HepG2 (cell line): ENCODE results near the gene ENG. TPM values are rescaled to one million over a fixed set of nuclear protein-coding genes. Genes with fewer than 3 reads are reported as not detected.

ENCODE experiments used
- ATAC-seq: fragments of 200-7000 bp; cut with Tn5 transposase; 3 replicates; pipeline ENCODE4 v1.9.1; 2020; ENCODE audit warnings: mild to moderate bottlenecking, moderate library complexity
- BruUV-seq: library from RNA; stranded (reverse); fragments of 400-500 nt; replicated peaks from 2 replicates; lab custom pipeline; 2021; lab: Mats Ljungman, UMichigan
- CTCF ChIA-PET: fragments of 300-600 bp; formaldehyde crosslinking; extraction: SDS; loops from one replicate; lab custom pipeline; 2021; ENCODE audit warnings: low total read pairs, inconsistent platforms, low intra/inter-chr PET ratio; lab: Yijun Ruan, JAX
- POLR2A ChIA-PET: fragments of 350-600 bp; sonication (Branson Sonifier 250); formaldehyde crosslinking; loops from one replicate; lab custom pipeline; 2020; ENCODE audit warnings: antibody characterized with exemption, inconsistent platforms; lab: Yijun Ruan, JAX
- DNase-seq: peaks from one replicate; pipeline ENCODE4 v3.0.0-alpha.2; 2015; ENCODE audit warnings: low spot score
- FAIRE-seq: peaks from 3 replicates; lab custom pipeline; 2011; peaks lifted over from hg19 to GRCh38; lab: Jason Lieb, UNC
- H2AFZ ChIP-seq: one replicate; pipeline ENCODE4 v1.6.1; 2011; ENCODE audit warnings: low read length, inconsistent platforms
- H3K27ac ChIP-seq: fragments of 300-600 bp; 3 replicates; pipeline ENCODE4 v1.8.0; 2011; ENCODE audit warnings: mixed run types, mild to moderate bottlenecking, mixed read lengths, low read length, inconsistent platforms; ENCODE audit not compliant: insufficient read depth; ENCODE audit errors: extremely low read length
- H3K27me3 ChIP-seq, 2 experiments: fragments of 200-600 bp in 1 of 2; 2 replicates in 1 of 2; 3 replicates in 1 of 2; pipeline versions ENCODE4 v1.6.0 to v1.8.0; 2011; ENCODE audit warnings: low read length in 2 of 2, mild to moderate bottlenecking in 2 of 2, moderate library complexity in 2 of 2, inconsistent platforms in 1 of 2; ENCODE audit not compliant: insufficient read depth in 2 of 2, control insufficient read depth in 1 of 2
- H3K36me3 ChIP-seq, 2 experiments: fragments of 200-600 bp in 1 of 2; replicated peaks in 1 of 2; 2 replicates in 1 of 2; 3 replicates in 1 of 2; pipeline versions ENCODE4 v1.5.1 to v1.8.0; 2011; ENCODE audit warnings: low read length in 2 of 2, inconsistent platforms in 1 of 2; ENCODE audit not compliant: insufficient read depth in 2 of 2, control insufficient read depth in 1 of 2
- H3K4me1 ChIP-seq: 2 replicates; pipeline ENCODE4 v1.5.1; 2012; ENCODE audit warnings: low read length, inconsistent platforms; ENCODE audit not compliant: insufficient read depth
- H3K4me2 ChIP-seq: 2 replicates; pipeline ENCODE4 v1.6.0; 2011; ENCODE audit warnings: low read depth, low read length, inconsistent platforms
- H3K4me3 ChIP-seq, 3 experiments: fragments of 200-600 bp in 1 of 3; sonication (generic), shearing (Covaris generic) in 1 of 3; replicated peaks in 1 of 3; 2 replicates each; pipeline ENCODE4 v1.5.1; 2011 to 2016; ENCODE audit warnings: low read length in 3 of 3, inconsistent platforms in 2 of 3, low read depth in 2 of 3, mild to moderate bottlenecking in 2 of 3, control low read depth in 1 of 3, mixed read lengths in 1 of 3; ENCODE audit not compliant: insufficient read depth in 1 of 3
- H3K79me2 ChIP-seq: one replicate; pipeline ENCODE4 v1.6.1; 2011; ENCODE audit warnings: low read length, inconsistent platforms; ENCODE audit not compliant: insufficient read depth
- H3K9ac ChIP-seq: 2 replicates; pipeline ENCODE4 v1.6.0; 2011; ENCODE audit warnings: mild to moderate bottlenecking, low read depth, low read length, inconsistent platforms; ENCODE audit not compliant: insufficient read depth
- H3K9me3 ChIP-seq: 2 replicates; pipeline ENCODE4 v1.5.1; 2012; ENCODE audit warnings: mild to moderate bottlenecking, low read length
- H4K20me1 ChIP-seq: 2 replicates; pipeline ENCODE4 v1.6.0; 2011; ENCODE audit warnings: inconsistent platforms, mild to moderate bottlenecking, low read length, moderate library complexity; ENCODE audit not compliant: insufficient read depth
- ATF7 ChIP-seq, 2 experiments: fragments of 450-650 bp in 1 of 2; sonication (generic) in 1 of 2; formaldehyde crosslinking in 1 of 2; IDR thresholded peaks; 2 replicates each; pipeline versions ENCODE4 v1.4.0 to v1.6.1; 2016 to 2020; ENCODE audit warnings: antibody characterized with exemption in 1 of 2, mild to moderate bottlenecking in 1 of 2, missing genetic modification reagents in 1 of 2
- EEA1 ChIP-seq: sonication (generic); formaldehyde crosslinking; IDR thresholded peaks from 2 replicates; pipeline ENCODE4 v1.5.1; 2020; ENCODE audit warnings: mild to moderate bottlenecking, missing genetic modification reagents, borderline replicate concordance
- ELF1 ChIP-seq: sonication (generic); formaldehyde crosslinking; IDR thresholded peaks from 2 replicates; pipeline ENCODE4 v1.4.0; 2020; ENCODE audit warnings: missing genetic modification reagents
- FOXJ3 ChIP-seq: sonication (generic); formaldehyde crosslinking; IDR thresholded peaks from 2 replicates; pipeline ENCODE4 v1.4.0; 2020; ENCODE audit warnings: missing genetic modification reagents, mild to moderate bottlenecking, borderline replicate concordance
- ISL2 ChIP-seq: sonication (generic); formaldehyde crosslinking; IDR thresholded peaks from 2 replicates; pipeline ENCODE4 v1.5.0; 2020; ENCODE audit warnings: missing genetic modification reagents
- JUN ChIP-seq: sonication (generic); formaldehyde crosslinking; IDR thresholded peaks from 2 replicates; pipeline ENCODE4 v1.4.0; 2020; ENCODE audit warnings: mild to moderate bottlenecking, missing genetic modification reagents
- KDM6A ChIP-seq: IDR thresholded peaks from 2 replicates; pipeline ENCODE4 v1.6.1; 2016; ENCODE audit warnings: low read depth
- MEIS1 ChIP-seq: sonication (generic); formaldehyde crosslinking; IDR thresholded peaks from 2 replicates; pipeline ENCODE4 v1.9.0; 2021; ENCODE audit warnings: mild to moderate bottlenecking, missing genetic modification reagents, moderate library complexity, borderline replicate concordance
- NFE2L2 ChIP-seq: fragments of 150-350 bp; IDR thresholded peaks from 2 replicates; pipeline ENCODE4 v1.6.1; 2014; ENCODE audit warnings: low read length
- POLR2A ChIP-seq, 2 experiments: IDR thresholded peaks; 2 replicates each; pipeline ENCODE4 v1.6.1; 2011; ENCODE audit warnings: low read depth in 2 of 2, low read length in 2 of 2, mild to moderate bottlenecking in 1 of 2, moderate library complexity in 1 of 2; ENCODE audit not compliant: insufficient read depth in 1 of 2
- SSRP1 ChIP-seq: IDR thresholded peaks from 2 replicates; pipeline ENCODE4 v1.6.1; 2016; ENCODE audit warnings: control low read depth
- SUZ12 ChIP-seq: fragments of 150-350 bp; IDR thresholded peaks from 2 replicates; pipeline ENCODE4 v1.6.1; 2014; ENCODE audit warnings: low read depth, low read length
- TAF15 ChIP-seq: fragments of 200-400 bp; formaldehyde crosslinking; IDR thresholded peaks from one replicate; pipeline ENCODE4 v1.6.1; 2018; ENCODE audit warnings: mild to moderate bottlenecking, low read depth, low read length; ENCODE audit not compliant: poor library complexity, severe bottlenecking
- ZNF326 ChIP-seq: sonication (generic); formaldehyde crosslinking; IDR thresholded peaks from 2 replicates; pipeline ENCODE4 v1.4.0; 2020; ENCODE audit warnings: missing genetic modification reagents, borderline replicate concordance
- ZNF790 ChIP-seq: sonication (generic); formaldehyde crosslinking; IDR thresholded peaks from 2 replicates; pipeline ENCODE4 v1.8.0; 2022; ENCODE audit warnings: missing genetic modification reagents, mild to moderate bottlenecking, borderline replicate concordance
- ZSCAN30 ChIP-seq: sonication (generic); formaldehyde crosslinking; IDR thresholded peaks from 2 replicates; pipeline ENCODE4 v1.5.0; 2020; ENCODE audit warnings: mild to moderate bottlenecking, missing genetic modification reagents
- WGBS: methylation state at CpG from one replicate; pipeline ENCODE4 v1.1.6; 2017; ENCODE audit warnings: low lambda C conversion rate; 5-methylcytosine and 5-hydroxymethylcytosine counted together
- in situ Hi-C: cut with HindIII; loops from 2 replicates; pipeline ENCODE4 v1.10.0; 2017; ENCODE audit warnings: low pct_unique_long_range_greater_than_20kb; ENCODE audit not compliant: extremely low pct_ligation_motif_present
- intact Hi-C: fragments of 100-400 bp; cut with micrococcal nuclease; formaldehyde crosslinking; loops from one replicate; pipeline ENCODE4 v1.10.0; 2022; ENCODE audit not compliant: unreplicated experiment
- polyA plus RNA-seq, 8 experiments: library from polyadenylated mRNA; depleted of rRNA in 3 of 8; stranded (reverse) in 7 of 8; unstranded in 1 of 8; fragments of >200 nt; fragmentation: Illumina TruSeq in 4 of 8; extraction: Trizol in 4 of 8; gene quantifications; 2 replicates each; pipeline versions ENCODE4 v1.2.1 to v1.2.3, GENCODE V29; 2011 to 2016; ENCODE audit warnings: low read depth in 4 of 8, missing spikeins in 1 of 8, mixed read lengths in 1 of 8; ENCODE audit not compliant: insufficient read depth in 1 of 8
- total RNA-seq, 5 experiments: library from RNA; depleted of rRNA; stranded (reverse); fragments of >200 nt; fragmentation: Illumina TruSeq; extraction: Trizol; gene quantifications; 2 replicates each; pipeline ENCODE4 v1.2.3, GENCODE V29; 2016; ENCODE audit warnings: low read depth in 1 of 5
- TF ChIP-seq, protein P1 (sequence below): sonication (generic); formaldehyde crosslinking; IDR thresholded peaks from 2 replicates; pipeline ENCODE4 v1.5.0; 2020; ENCODE audit warnings: missing genetic modification reagents, mild to moderate bottlenecking, borderline replicate concordance
- TF ChIP-seq, protein P2 (sequence below): sonication (generic); formaldehyde crosslinking; IDR thresholded peaks from 2 replicates; pipeline ENCODE4 v1.4.0; 2020; ENCODE audit warnings: missing genetic modification reagents, borderline replicate concordance
- TF ChIP-seq, protein P3 (sequence below): sonication (generic); formaldehyde crosslinking; IDR thresholded peaks from 2 replicates; pipeline ENCODE4 v1.4.0; 2020; ENCODE audit warnings: missing genetic modification reagents

Gene ENG
- total and polyA plus RNA-seq, 2 of the 13 experiments (the other 11 are each of a cell fraction or from before 2014, with no cell fraction given) = 0.02 to 1.1 TPM

DNA sequence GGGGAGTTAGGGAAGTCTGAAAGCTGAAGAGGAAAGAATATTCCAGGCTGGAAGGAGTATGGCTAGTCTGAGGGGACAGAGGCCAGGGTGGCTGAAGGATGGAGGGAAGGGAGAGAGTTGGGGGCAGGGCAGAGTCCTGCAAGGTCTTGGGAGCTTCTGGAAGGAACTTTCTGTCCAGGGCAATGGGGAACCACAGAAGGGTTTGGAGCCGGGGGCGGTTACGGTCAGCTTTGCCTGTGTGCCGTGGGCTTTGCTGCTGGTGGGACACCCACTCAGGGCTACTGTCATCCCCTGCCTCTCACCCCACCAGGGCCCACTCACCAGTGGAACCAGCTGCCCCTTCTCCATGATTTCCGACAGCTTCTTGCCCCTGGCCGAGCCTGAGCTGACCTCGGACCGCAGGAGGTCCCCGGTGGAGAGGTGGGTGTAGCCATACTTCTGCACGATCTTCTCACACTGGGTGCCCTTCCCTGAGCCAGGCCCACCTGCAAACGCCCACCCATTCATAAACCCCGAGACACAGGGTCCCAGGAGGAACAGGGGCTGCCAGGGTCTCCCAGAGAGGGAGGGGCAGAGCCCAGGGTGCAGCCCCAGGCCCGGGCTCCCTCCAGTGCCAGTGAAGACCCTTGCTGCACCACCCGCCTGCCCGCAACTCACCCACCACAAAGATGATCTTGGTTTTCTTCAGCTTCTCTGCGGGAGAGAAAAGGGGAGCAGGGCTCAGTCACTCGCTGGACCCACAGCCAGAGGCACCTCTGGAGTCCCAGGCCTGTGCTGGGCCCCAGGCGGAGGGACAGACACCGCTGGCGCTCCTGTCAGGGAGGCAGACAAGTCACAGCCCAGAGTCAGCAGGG, 18.1 kb upstream of the ENG start (continued):
- TF ChIP-seq MEIS1 (no peak), ZNF326 (CRISPR knock-in tag) (no peak), ZNF790 (no peak), ATF7 (IDR thresholded peaks at IDR 0.05) (no peak), ATF7 (CRISPR knock-in tag; IDR thresholded peaks at IDR 0.05) (no peak), EEA1 (CRISPR knock-in tag) (no peak)
- TF ChIP-seq, protein P1, sequence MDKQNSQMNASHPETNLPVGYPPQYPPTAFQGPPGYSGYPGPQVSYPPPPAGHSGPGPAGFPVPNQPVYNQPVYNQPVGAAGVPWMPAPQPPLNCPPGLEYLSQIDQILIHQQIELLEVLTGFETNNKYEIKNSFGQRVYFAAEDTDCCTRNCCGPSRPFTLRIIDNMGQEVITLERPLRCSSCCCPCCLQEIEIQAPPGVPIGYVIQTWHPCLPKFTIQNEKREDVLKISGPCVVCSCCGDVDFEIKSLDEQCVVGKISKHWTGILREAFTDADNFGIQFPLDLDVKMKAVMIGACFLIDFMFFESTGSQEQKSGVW (CRISPR knock-in tag) = no peak
- TF ChIP-seq, protein P2, sequence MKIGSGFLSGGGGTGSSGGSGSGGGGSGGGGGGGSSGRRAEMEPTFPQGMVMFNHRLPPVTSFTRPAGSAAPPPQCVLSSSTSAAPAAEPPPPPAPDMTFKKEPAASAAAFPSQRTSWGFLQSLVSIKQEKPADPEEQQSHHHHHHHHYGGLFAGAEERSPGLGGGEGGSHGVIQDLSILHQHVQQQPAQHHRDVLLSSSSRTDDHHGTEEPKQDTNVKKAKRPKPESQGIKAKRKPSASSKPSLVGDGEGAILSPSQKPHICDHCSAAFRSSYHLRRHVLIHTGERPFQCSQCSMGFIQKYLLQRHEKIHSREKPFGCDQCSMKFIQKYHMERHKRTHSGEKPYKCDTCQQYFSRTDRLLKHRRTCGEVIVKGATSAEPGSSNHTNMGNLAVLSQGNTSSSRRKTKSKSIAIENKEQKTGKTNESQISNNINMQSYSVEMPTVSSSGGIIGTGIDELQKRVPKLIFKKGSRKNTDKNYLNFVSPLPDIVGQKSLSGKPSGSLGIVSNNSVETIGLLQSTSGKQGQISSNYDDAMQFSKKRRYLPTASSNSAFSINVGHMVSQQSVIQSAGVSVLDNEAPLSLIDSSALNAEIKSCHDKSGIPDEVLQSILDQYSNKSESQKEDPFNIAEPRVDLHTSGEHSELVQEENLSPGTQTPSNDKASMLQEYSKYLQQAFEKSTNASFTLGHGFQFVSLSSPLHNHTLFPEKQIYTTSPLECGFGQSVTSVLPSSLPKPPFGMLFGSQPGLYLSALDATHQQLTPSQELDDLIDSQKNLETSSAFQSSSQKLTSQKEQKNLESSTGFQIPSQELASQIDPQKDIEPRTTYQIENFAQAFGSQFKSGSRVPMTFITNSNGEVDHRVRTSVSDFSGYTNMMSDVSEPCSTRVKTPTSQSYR (CRISPR knock-in tag) = no peak
- TF ChIP-seq, all 625 proteins: peak for 0

DNA sequence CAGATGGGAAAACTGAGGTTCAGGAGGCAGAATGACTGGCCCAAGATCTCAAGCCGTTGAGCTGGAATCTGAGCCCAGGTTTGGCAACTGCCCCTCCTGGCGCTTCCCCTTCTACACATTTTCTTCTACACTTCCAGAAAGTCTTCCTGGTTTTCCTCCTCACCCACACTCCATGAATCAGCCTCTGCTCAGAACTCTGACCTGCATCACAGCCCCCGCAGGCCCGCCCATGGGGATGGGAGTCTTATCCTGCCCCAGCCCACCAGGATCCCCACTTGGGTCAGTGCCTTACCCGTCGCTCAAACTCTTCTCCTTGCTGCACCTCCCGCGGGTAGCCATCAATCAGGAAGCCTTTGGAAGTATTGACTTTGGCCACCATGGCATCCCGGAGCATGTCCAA, 17.1 kb upstream of the ENG start:
- BruUV-seq = no TSS peak
- TF ChIP-seq JUN (CRISPR knock-in tag) = no peak
- no peak for TF ChIP-seq TAF15
- no peak for TF ChIP-seq SSRP1 (CRISPR knock-in tag)
- no peak for TF ChIP-seq POLR2A (IDR thresholded peaks at IDR 0.05; ENCODE audit: insufficient read depth in 1 of 2, low read depth in 2 of 2, low read length in 2 of 2)
- TF ChIP-seq ZSCAN30 (CRISPR knock-in tag) = no peak
- no peak for TF ChIP-seq SUZ12
- no peak for TF ChIP-seq KDM6A
- TF ChIP-seq ISL2 (CRISPR knock-in tag) = no peak
- no peak for TF ChIP-seq NFE2L2
- no peak for TF ChIP-seq ELF1 (CRISPR knock-in tag)
- TF ChIP-seq, protein P3, sequence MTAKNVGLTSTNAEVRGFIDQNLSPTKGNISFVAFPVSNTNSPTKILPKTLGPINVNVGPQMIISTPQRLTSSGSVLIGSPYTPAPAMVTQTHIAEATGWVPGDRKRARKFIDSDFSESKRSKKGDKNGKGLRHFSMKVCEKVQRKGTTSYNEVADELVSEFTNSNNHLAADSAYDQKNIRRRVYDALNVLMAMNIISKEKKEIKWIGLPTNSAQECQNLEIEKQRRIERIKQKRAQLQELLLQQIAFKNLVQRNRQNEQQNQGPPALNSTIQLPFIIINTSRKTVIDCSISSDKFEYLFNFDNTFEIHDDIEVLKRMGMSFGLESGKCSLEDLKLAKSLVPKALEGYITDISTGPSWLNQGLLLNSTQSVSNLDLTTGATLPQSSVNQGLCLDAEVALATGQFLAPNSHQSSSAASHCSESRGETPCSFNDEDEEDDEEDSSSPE (CRISPR knock-in tag) = no peak
- no peak for TF ChIP-seq FOXJ3 (CRISPR knock-in tag)
- in situ Hi-C loops = loop anchor here (5.0 kb wide), 1 partner anchor 46 kb away; the partner anchor contains the start of gene ST6GALNAC4
- 96% methylated on average over 9 of the region's 9 CpGs for WGBS
- ChIA-PET CTCF (no interaction called here), POLR2A (no interaction called here)
- Histone ChIP-seq H4K20me1 (no peaks in the 10 kb centered on the region), H3K36me3 (no peaks in the 10 kb centered on the region; a peak in 2 of 5 replicates), H3K9me3 (no peaks in the 10 kb centered on the region), H2AFZ (no peak overlapping the region), H3K9ac (no peak overlapping the region), H3K27ac (no peak overlapping the region), H3K27me3 (no peaks in the 10 kb centered on the region), H3K4me2 (no peak overlapping the region), H3K79me2 (no peaks in the 10 kb centered on the region), H3K4me1 (peaks cover 25% of the 10 kb centered on the region), H3K4me3 (no peak overlapping the region)
- FAIRE-seq (no peak), DNase-seq (no peak), ATAC-seq (no peak)
- intact Hi-C loops = no loop called here
